Endothelial cell of umbilical vein (primary cell): ENCODE data around the gene RPS29. TPM values are rescaled to one million over a fixed set of nuclear protein-coding genes. Genes with fewer than 3 reads are reported as not detected.

ENCODE experiments used
- BruUV-seq: library from RNA; stranded (reverse); fragments of 400-500 nt; replicated peaks from 2 replicates; lab custom pipeline; 2021; lab: Mats Ljungman, UMichigan
- CTCF ChIA-PET: fragments of 300-600, 350-600 bp; sonication (Branson Sonifier 250); formaldehyde crosslinking; loops from one replicate; lab custom pipeline; 2021; ENCODE audit warnings: antibody characterized with exemption, inconsistent platforms; lab: Charles Lee
- POLR2A ChIA-PET: fragments of 300-600, 350-600 bp; sonication (Branson Sonifier 250); formaldehyde crosslinking; loops from one replicate; lab custom pipeline; 2021; ENCODE audit warnings: antibody characterized with exemption, inconsistent platforms; lab: Charles Lee
- DNase-seq: peaks from one replicate; pipeline ENCODE4 v3.0.0-alpha.2; 2011; ENCODE audit warnings: low read depth, low spot score
- FAIRE-seq: peaks from 2 replicates; lab custom pipeline; 2011; peaks lifted over from hg19 to GRCh38; lab: Jason Lieb, UNC
- H2AFZ ChIP-seq: 2 replicates; pipeline ENCODE4 v1.6.0; 2012; ENCODE audit warnings: low read depth, low read length, control low read depth, inconsistent platforms
- H3K27ac ChIP-seq: 2 replicates; pipeline ENCODE4 v1.5.1; 2011; ENCODE audit warnings: low read depth, mild to moderate bottlenecking, control low read depth, low read length, moderate library complexity; ENCODE audit not compliant: insufficient read depth
- H3K27me3 ChIP-seq, 2 experiments: 2 replicates each; pipeline versions ENCODE4 v1.6.0 to v1.6.1; 2011; ENCODE audit warnings: low read length in 2 of 2, mixed read lengths in 1 of 2; ENCODE audit not compliant: control insufficient read depth in 2 of 2, insufficient read depth in 2 of 2
- H3K36me3 ChIP-seq, 2 experiments: 2 replicates in 1 of 2; 3 replicates in 1 of 2; pipeline ENCODE4 v1.5.1; 2011; ENCODE audit warnings: low read length in 2 of 2, mild to moderate bottlenecking in 1 of 2, moderate library complexity in 1 of 2; ENCODE audit not compliant: control insufficient read depth in 2 of 2, insufficient read depth in 2 of 2; ENCODE audit errors: extremely low read depth in 1 of 2
- H3K4me1 ChIP-seq: 3 replicates; pipeline ENCODE4 v1.5.1; 2011; ENCODE audit warnings: mild to moderate bottlenecking, low read length; ENCODE audit not compliant: control insufficient read depth, insufficient read depth; ENCODE audit errors: extremely low read depth
- H3K4me2 ChIP-seq: 2 replicates; pipeline ENCODE4 v1.6.1; 2011; ENCODE audit warnings: low read length, control low read depth, mixed read lengths; ENCODE audit not compliant: insufficient read depth
- H3K4me3 ChIP-seq, 3 experiments: fragments of 200-600 bp in 1 of 3; sonication (generic), shearing (Covaris generic) in 1 of 3; replicated peaks in 1 of 3; 2 replicates each; pipeline ENCODE4 v1.5.1; 2011 to 2016; ENCODE audit warnings: control low read depth in 3 of 3, low read length in 3 of 3, mild to moderate bottlenecking in 2 of 3, inconsistent platforms in 1 of 3, low read depth in 1 of 3, moderate library complexity in 1 of 3; ENCODE audit not compliant: insufficient read depth in 1 of 3
- H3K79me2 ChIP-seq: 2 replicates; pipeline ENCODE4 v1.6.0; 2012; ENCODE audit warnings: low read length, inconsistent platforms; ENCODE audit not compliant: control insufficient read depth, insufficient read depth
- H3K9ac ChIP-seq: replicated peaks from 2 replicates; pipeline ENCODE3; 2011; ENCODE audit warnings: low read length, control low read depth; ENCODE audit not compliant: insufficient read depth; ENCODE audit errors: extremely low read depth
- H3K9me1 ChIP-seq: replicated peaks from 3 replicates; pipeline ENCODE4 v1.6.0; 2011; ENCODE audit warnings: mild to moderate bottlenecking, low read length; ENCODE audit not compliant: control insufficient read depth, insufficient read depth; ENCODE audit errors: extremely low read depth
- H3K9me3 ChIP-seq: replicated peaks from 2 replicates; pipeline ENCODE4 v1.5.1; 2012; ENCODE audit warnings: low read length, inconsistent platforms; ENCODE audit not compliant: control insufficient read depth, insufficient read depth
- H4K20me1 ChIP-seq: replicated peaks from 2 replicates; pipeline ENCODE3; 2011; ENCODE audit warnings: mild to moderate bottlenecking, low read length; ENCODE audit not compliant: control insufficient read depth, insufficient read depth; ENCODE audit errors: extremely low read depth
- EZH2 ChIP-seq: IDR thresholded peaks from 2 replicates; pipeline ENCODE4 v1.6.1; 2012; ENCODE audit warnings: borderline replicate concordance, low read depth, mild to moderate bottlenecking, moderate library complexity, low read length, inconsistent platforms; ENCODE audit not compliant: severe bottlenecking
- FOS ChIP-seq: IDR thresholded peaks from 2 replicates; pipeline ENCODE4 v1.6.1; 2011; ENCODE audit warnings: mild to moderate bottlenecking, low read length, moderate library complexity, borderline replicate concordance; ENCODE audit not compliant: insufficient read depth
- GATA2 ChIP-seq: IDR thresholded peaks from 2 replicates; pipeline ENCODE4 v1.7.0; 2011; ENCODE audit warnings: low read depth, mild to moderate bottlenecking, moderate library complexity, mixed read lengths, low read length; ENCODE audit not compliant: insufficient read length, insufficient read depth
- JUN ChIP-seq: IDR thresholded peaks from 2 replicates; pipeline ENCODE4 v1.6.1; 2011; ENCODE audit warnings: borderline replicate concordance, low read depth; ENCODE audit not compliant: insufficient read length, insufficient read depth
- MYC ChIP-seq: IDR thresholded peaks from one replicate; pipeline ENCODE4 v1.6.1; 2011; ENCODE audit warnings: mild to moderate bottlenecking, low read depth, low read length
- POLR2A ChIP-seq: IDR thresholded peaks from 2 replicates; pipeline ENCODE4 v1.6.1; 2012; ENCODE audit warnings: low read depth, mild to moderate bottlenecking, control low read depth, low read length
- POLR2AphosphoS5 ChIP-seq: IDR thresholded peaks from 2 replicates; pipeline ENCODE4 v1.6.1; 2012; ENCODE audit warnings: low read depth, mild to moderate bottlenecking, control low read depth, low read length, moderate library complexity; ENCODE audit not compliant: insufficient read depth
- dilution Hi-C: fragments of 300-500 bp; cut with MboI; formaldehyde crosslinking; loops from one replicate; pipeline ENCODE4 v1.15.0; 2019; ENCODE audit warnings: low sequenced_read_pairs; ENCODE audit not compliant: extremely low pct_ligation_motif_present
- intact Hi-C: fragments of 100-400 bp; cut with micrococcal nuclease; formaldehyde crosslinking; loops from one replicate; pipeline ENCODE4 v1.10.0; 2022
- polyA plus RNA-seq, 4 experiments: library from polyadenylated mRNA; depleted of rRNA in 3 of 4; stranded (reverse) in 3 of 4; unstranded in 1 of 4; fragments of >200 nt; gene quantifications; 2 replicates each; pipeline versions ENCODE4 v1.2.1 to v1.2.3, GENCODE V29; 2011 to 2012; ENCODE audit warnings: missing spikeins in 1 of 4
- total RNA-seq: library from RNA; stranded (reverse); gene quantifications from 2 replicates; pipeline ENCODE4 v1.2.3, GENCODE V29; 2021
- TF ChIP-seq, protein P1 (sequence below): IDR thresholded peaks from 2 replicates; pipeline ENCODE4 v1.6.1; 2011; ENCODE audit not compliant: insufficient read depth, insufficient read length
- TF ChIP-seq, protein P2 (sequence below), 2 donors: IDR thresholded peaks; 1 replicate in 1 of 2; 2 replicates in 1 of 2; pipeline ENCODE4 v1.5.1; 2011; ENCODE audit warnings: low read length in 2 of 2, mild to moderate bottlenecking in 2 of 2, moderate library complexity in 2 of 2, control low read depth in 1 of 2, inconsistent platforms in 1 of 2, low read depth in 1 of 2; ENCODE audit not compliant: insufficient read depth in 1 of 2; ENCODE audit errors: extremely low read depth in 1 of 2

The RPS29 gene
- total and polyA plus RNA-seq, 2 donors (not counting 3 experiments of a cell fraction or from before 2014, with no cell fraction given) = 1,408 to 14,040 TPM

DNA sequence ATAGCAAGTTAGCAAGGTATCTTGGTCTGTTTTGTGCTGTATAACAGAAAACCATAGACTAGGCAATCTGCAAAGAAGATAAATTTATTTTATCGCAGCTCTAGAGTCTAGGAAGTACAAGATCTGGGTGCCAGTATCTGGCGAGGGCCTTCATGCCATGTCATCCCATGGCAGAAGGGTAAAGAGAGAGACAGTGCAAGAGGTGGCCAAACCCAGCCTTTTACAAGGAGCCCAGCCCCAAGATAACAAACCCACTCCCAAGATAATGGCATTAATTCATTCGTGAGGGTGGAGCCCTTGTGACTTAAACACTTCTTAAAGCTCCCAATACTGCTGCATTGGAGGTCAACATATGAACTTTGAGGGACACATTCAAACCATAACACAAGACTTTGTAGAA, 16.9 kb downstream of the RPS29 start:
- Histone ChIP-seq H4K20me1 (no peaks in the 10 kb centered on the region), H3K4me2 (no peak overlapping the region), H3K9me3 (no peaks in the 10 kb centered on the region), H3K79me2 (no peaks in the 10 kb centered on the region), H2AFZ (no peak overlapping the region), H3K36me3 (no peaks in the 10 kb centered on the region), H3K9ac (no peak overlapping the region), H3K9me1 (no peaks in the 10 kb centered on the region), H3K27ac (no peak overlapping the region), H3K27me3 (no peaks in the 10 kb centered on the region), H3K4me1 (no peaks in the 10 kb centered on the region), H3K4me3 (no peak overlapping the region)
- POLR2A ChIA-PET = no interaction called here
- DNase-seq = no peak
- no TSS peak for BruUV-seq
- no peak for FAIRE-seq
- TF ChIP-seq JUN = no peak
- TF ChIP-seq, protein P1, sequence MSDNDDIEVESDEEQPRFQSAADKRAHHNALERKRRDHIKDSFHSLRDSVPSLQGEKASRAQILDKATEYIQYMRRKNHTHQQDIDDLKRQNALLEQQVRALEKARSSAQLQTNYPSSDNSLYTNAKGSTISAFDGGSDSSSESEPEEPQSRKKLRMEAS = no peak
- TF ChIP-seq, protein P2, sequence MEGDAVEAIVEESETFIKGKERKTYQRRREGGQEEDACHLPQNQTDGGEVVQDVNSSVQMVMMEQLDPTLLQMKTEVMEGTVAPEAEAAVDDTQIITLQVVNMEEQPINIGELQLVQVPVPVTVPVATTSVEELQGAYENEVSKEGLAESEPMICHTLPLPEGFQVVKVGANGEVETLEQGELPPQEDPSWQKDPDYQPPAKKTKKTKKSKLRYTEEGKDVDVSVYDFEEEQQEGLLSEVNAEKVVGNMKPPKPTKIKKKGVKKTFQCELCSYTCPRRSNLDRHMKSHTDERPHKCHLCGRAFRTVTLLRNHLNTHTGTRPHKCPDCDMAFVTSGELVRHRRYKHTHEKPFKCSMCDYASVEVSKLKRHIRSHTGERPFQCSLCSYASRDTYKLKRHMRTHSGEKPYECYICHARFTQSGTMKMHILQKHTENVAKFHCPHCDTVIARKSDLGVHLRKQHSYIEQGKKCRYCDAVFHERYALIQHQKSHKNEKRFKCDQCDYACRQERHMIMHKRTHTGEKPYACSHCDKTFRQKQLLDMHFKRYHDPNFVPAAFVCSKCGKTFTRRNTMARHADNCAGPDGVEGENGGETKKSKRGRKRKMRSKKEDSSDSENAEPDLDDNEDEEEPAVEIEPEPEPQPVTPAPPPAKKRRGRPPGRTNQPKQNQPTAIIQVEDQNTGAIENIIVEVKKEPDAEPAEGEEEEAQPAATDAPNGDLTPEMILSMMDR (IDR thresholded peaks at IDR 0.05; ENCODE audit: extremely low read depth in 1 of 2, insufficient read depth in 1 of 2, low read depth in 1 of 2, low read length in 2 of 2) = no peak
- no peak for TF ChIP-seq POLR2A
- TF ChIP-seq POLR2AphosphoS5 = no peak
- TF ChIP-seq FOS = no peak
- TF ChIP-seq EZH2 = no peak
- TF ChIP-seq MYC = no peak
- TF ChIP-seq GATA2 = no peak
- intact Hi-C loops = no loop called here
- dilution Hi-C loops = no loop called here
- CTCF ChIA-PET = no interaction called here
